ENCODE data around the gene STX11.
A peak's percentile ranks its signal among the peaks of the same experiment; 100 is the strongest.
"Not testable (repeated sequence)": the region's sequence is repeated elsewhere in the genome, so short reads cannot be mapped to it uniquely, and the experiment has no call there.

The STX11 gene

GRCh38 chr6:144149894-144150709 is at the start of gene STX11:
Gene STX11 (plus strand): TSS chr6:144150517. CDS start chr6:144186628, 36,111 bp downstream.
- peak; percentile 47 to 87 (median 72) for DNase-seq (ENCODE audit: low read depth in 2 of 3, low spot score in 2 of 3)

GRCh38 chr6:144103026-144103563 is 47.2 kb upstream of the STX11 start:
- DNase-seq (ENCODE audit: low read depth in 2 of 3, low spot score in 2 of 3) = no peak

GRCh38 chr6:144104488-144104887 is 45.8 kb upstream of the STX11 start:
- DNase-seq (ENCODE audit: low read depth in 2 of 3, low spot score in 2 of 3) = no peak

GRCh38 chr6:144104898-144105487 is 45.3 kb upstream of the STX11 start:
- DNase-seq (ENCODE audit: low read depth in 2 of 3, low spot score in 2 of 3) = no peak

GRCh38 chr6:144106206-144106605 is 44.1 kb upstream of the STX11 start:
- no peak for DNase-seq (ENCODE audit: low read depth in 2 of 3, low spot score in 2 of 3)

DNA sequence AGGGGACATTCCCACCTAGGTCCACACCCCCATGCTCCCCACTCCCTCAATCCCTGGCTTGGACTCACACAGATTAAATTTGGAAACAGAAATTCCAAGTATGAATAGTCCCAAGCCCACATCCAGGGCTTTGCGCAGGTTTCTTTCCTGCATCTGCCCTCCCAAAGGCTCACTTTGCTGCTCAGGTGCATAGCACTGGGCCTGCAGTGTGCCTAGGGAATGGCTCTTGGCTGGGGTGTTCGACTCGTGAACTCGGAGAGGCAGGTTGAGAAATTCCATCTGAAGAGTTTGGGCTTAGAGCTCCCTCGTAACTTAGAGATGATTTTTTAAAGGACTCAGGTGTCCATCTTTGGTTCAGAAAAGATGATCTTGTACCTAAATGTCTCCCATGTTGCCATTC is 40.1 kb upstream of the STX11 start:
- DNase-seq (ENCODE audit: low read depth in 2 of 3, low spot score in 2 of 3) = no peak

DNA sequence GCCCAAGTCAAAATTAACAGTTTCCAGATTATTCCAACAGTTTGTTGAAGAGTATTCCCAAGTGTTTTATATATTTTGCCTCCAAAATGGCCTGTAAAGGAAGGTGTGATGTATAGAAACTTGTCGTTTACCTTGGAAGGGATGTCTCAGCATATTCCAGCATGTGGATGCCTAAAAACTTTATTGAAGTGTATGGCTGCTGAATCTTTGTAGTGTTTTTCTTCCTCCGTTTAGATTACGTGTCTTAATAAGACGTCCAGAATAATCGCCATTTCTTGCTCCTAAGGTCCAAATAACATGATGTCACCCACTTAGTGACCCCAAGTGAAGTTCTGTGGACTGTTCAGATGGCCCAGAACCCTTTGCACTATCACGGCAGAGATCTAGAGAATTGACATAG is 37.0 kb upstream of the STX11 start:
- DNase-seq (ENCODE audit: low read depth in 2 of 3, low spot score in 2 of 3) = no peak

DNA sequence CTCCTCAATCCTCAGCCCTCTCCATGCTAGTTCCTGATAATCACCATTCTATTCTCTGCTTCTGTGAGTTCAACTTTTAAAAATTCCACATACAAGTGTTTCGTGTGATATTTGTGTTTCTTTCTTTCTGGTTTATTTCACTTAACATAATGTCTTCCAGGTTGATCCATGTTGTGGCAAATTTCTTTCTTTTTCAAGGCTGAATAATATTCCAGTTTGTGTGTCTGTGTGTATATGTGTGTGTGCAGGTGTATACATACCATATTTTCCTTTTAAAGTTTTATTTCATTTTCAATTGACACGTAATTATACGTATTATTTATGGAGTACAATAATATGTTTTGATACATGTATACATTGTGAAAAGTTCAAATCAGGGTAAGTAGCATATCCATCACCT is 35.1 kb upstream of the STX11 start:
- no peak for DNase-seq (ENCODE audit: low read depth in 2 of 3, low spot score in 2 of 3)

DNA sequence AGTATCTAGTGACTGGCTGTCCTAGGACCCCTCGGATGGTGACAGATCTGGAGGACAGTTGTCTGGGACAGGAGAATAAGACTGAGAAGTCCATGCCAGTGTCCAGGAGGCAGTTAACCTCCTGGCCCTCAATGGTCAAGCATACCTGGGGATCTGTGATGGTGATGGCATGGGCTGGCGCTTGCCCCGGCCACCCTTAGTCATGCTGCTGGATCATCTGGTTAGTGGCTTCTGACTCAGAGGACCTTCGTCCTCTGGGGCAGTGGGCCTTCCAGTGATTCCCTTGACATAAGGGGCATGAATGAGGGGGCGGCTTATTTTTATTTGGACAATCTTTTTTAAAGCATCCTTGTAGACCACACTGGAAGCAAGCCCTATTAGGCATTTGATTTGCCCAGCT is 30.9 kb upstream of the STX11 start:
- DNase-seq (ENCODE audit: low read depth in 2 of 3, low spot score in 2 of 3) = no peak

GRCh38 chr6:144122861-144123260 is 27.5 kb upstream of the STX11 start:
- DNase-seq (ENCODE audit: low read depth in 2 of 3, low spot score in 2 of 3) = no peak

DNA sequence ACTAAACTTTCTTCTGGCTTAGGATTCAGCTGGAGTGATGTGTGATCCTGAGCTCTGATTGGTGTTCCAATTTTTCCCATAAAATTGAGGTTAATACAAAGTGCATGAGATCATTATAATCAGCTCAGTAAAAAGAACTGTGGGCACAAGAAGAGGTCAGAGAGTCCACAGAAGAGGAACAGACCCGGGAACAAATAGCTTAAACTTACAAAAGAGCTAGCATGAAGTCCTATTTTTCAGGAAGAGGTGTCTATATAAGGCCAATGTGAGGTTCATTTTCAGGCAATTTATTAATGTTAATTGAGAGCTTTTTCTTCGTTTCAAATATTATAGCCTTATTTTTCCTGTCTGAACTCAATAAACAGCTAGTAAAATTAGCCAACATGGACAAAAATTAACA is 26.9 kb upstream of the STX11 start:
- DNase-seq (ENCODE audit: low read depth in 2 of 3, low spot score in 2 of 3) = no peak

GRCh38 chr6:144123836-144124235 is 26.5 kb upstream of the STX11 start:
- DNase-seq (ENCODE audit: low read depth in 2 of 3, low spot score in 2 of 3) = no peak

DNA sequence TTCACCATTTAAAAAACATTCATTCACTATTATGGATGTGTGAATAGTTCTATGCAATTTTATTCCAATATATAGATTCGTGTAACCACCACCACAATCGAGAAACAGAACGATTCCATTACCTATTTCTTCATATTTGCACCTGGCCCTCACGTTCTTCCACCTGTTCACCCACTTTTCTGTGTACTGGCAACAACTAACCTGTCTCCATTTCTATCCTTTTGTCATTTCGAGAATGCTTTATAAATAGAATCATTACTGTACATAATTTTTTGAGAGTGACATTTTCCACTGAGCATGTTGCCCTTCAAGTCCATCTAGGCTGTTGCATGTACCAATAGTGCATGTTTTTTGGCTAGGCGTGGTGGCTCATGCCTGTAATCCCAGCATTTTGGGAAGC is 23.2 kb upstream of the STX11 start:
- DNase-seq (ENCODE audit: low read depth in 2 of 3, low spot score in 2 of 3) = no peak

DNA sequence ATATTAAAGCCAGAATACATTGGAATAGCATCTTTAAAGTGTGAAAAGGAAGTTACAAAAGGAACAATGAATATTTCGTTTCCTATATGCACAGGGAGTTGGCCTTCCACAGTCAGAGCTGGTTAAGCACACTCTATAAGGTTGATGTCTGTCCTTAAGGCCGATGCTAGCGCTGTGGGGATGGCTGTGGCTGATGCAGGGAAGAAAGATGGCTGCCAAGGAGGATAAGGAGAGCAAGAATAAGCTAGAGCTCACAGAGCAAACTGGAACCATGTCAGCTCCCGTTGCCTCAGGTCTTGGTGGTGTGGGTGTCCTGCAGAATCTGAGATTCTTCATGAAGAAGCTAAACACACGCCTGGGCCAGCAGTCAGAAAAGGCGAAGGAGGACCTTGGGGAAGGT is 20.8 kb upstream of the STX11 start:
- DNase-seq (ENCODE audit: low read depth in 2 of 3, low spot score in 2 of 3) = no peak

DNA sequence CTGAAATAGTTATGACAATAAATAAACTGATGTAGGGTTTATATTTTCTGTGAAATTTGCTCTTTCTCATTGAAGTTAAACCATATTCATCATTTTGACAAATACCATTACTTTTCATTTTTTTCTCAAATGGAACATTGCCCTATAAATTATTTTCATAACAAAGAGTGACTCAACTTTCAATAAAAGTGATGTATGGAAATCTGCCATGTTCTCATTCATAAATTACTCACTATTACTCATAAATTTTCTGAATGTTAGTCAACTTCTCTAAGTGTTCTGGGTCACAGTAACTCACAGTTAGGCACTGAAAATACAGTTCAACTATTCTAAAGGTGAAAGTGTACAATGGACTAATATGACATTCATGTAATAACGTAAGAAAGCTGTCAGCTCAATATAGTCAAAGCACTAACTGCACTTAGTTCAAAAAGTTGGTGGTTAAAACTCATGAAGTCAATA is 19.0 kb upstream of the STX11 start:
- no peak for DNase-seq (ENCODE audit: low read depth in 2 of 3, low spot score in 2 of 3)

- DNase-seq (ENCODE audit: low read depth in 2 of 3, low spot score in 2 of 3) = not testable (repeated sequence)
Measured at GRCh38 chr6:144132167-144132690, 18.1 kb upstream of the STX11 start.

DNA sequence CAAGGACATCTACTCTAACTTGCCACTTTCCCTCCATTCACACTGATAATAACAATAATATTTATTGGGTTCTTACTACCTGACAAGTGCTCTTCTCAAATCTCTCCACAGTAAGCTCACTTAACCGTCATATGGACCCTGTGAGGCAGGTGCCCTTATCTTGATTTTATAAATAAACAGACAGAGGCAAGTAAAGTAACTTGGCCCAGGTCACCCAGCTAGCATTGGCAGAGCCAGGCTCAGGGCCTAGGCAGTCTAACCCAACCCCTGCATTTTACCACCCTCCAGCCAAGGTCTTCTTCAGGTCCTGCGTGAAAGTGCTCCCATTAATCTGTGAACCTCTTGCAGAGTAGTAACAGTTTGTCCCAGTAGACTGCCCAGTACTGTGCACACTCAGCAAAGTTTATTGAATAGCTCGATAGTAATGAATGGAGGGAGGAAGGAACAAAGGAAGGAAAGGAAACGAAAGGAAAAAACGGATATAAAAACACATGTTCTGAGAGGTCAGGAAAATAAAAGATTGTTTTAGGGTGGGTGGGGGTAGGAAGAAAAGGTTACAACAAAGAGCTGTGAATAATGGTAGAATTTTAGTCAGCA is 17.0 kb upstream of the STX11 start:
- DNase-seq (ENCODE audit: low read depth in 2 of 3, low spot score in 2 of 3) = no peak

- DNase-seq (ENCODE audit: low read depth in 2 of 3, low spot score in 2 of 3) = no peak
Measured at GRCh38 chr6:144134176-144134575, 16.1 kb upstream of the STX11 start.

- no peak for DNase-seq (ENCODE audit: low read depth in 2 of 3, low spot score in 2 of 3)
Measured at GRCh38 chr6:144134737-144135136, 15.6 kb upstream of the STX11 start.

DNA sequence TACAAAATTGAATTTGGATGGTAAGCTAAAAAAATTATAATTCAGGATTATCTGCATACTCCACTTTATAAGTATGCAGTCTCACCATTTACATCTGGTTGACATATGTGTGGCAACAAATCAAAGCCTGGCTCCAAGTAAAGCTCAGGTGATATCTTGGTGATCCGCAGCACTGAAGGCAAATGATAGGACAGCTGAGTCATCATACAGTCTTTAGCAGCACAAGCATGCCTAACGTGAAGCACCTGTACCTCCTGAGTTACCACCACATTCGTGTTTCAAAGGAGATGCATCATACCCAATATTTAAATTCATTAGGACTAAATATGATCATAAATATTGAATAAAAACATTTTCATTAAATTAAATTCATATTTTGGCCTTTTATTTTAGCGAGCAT is 11.8 kb upstream of the STX11 start:
- no peak for DNase-seq (ENCODE audit: low read depth in 2 of 3, low spot score in 2 of 3)

- DNase-seq (ENCODE audit: low read depth in 2 of 3, low spot score in 2 of 3) = no peak
Measured at GRCh38 chr6:144139817-144140216, 10.5 kb upstream of the STX11 start.

GRCh38 chr6:144140867-144141266 is 9.4 kb upstream of the STX11 start:
- DNase-seq (ENCODE audit: low read depth in 2 of 3, low spot score in 2 of 3) = no peak
